HCT116 (cell line): Measurements from ENCODE around the gene P2RX3. TPM values are rescaled to one million over a fixed set of nuclear protein-coding genes. Genes with fewer than 3 reads are reported as not detected.

ENCODE experiments used
- ATAC-seq: fragments of 200-7000 bp; cut with Tn5 transposase; 2 replicates; pipeline ENCODE4 v1.9.1; 2020; ENCODE audit warnings: mild to moderate bottlenecking, moderate library complexity
- BruUV-seq: library from RNA; stranded (reverse); fragments of 400-500 nt; replicated peaks from 2 replicates; lab custom pipeline; 2021; lab: Mats Ljungman, UMichigan
- CTCF ChIA-PET: fragments of 300-600 bp; sonication (Branson Sonifier 250); formaldehyde crosslinking; loops from one replicate; lab custom pipeline; 2021; ENCODE audit warnings: antibody characterized with exemption; lab: Charles Lee
- POLR2A ChIA-PET: fragments of 300-600, 350-600 bp; sonication (Branson Sonifier 250); formaldehyde crosslinking; loops from one replicate; lab custom pipeline; 2021; ENCODE audit warnings: antibody characterized with exemption; lab: Charles Lee
- RAD21 ChIA-PET, 2 experiments: fragments of 300-600 bp; sonication (Branson Sonifier 250); formaldehyde crosslinking; loops; one replicate each; lab custom pipeline; 2023; ENCODE audit warnings: low total read pairs in 2 of 2; ENCODE audit not compliant: uncharacterized antibody in 2 of 2, unreplicated experiment in 2 of 2, low non-redundant PET in 1 of 2; lab: Charles Lee
- DNase-seq: peaks from one replicate; pipeline ENCODE4 v3.0.0-alpha.2; 2010; ENCODE audit warnings: low read depth, low spot score
- H2AFZ ChIP-seq: fragments of 200-600 bp; shearing (Covaris generic), sonication (generic); 2 replicates; pipeline ENCODE4 v1.6.1; 2017; ENCODE audit warnings: low read depth, mixed run types, mixed read lengths, antibody characterized with exemption, low read length; ENCODE audit not compliant: poor library complexity, severe bottlenecking
- H3K27ac ChIP-seq: 2 replicates; pipeline ENCODE4 v1.5.1; 2012; ENCODE audit warnings: low read depth, low read length
- H3K27me3 ChIP-seq: fragments of 200-600 bp; sonication (generic); 2 replicates; pipeline ENCODE4 v1.6.1; 2016; ENCODE audit warnings: mixed run types, low read length, mixed read lengths; ENCODE audit not compliant: insufficient read depth
- H3K36me3 ChIP-seq, 2 experiments: fragments of 200-500 bp in 1 of 2; fragments of 200-600 bp in 1 of 2; sonication (Bioruptor generic) in 1 of 2; sonication (generic) in 1 of 2; 2 replicates each; pipeline versions ENCODE4 v1.5.1 to v1.6.1; 2014 to 2016; ENCODE audit warnings: low read length in 2 of 2, inconsistent platforms in 1 of 2, mixed read lengths in 1 of 2, mixed run types in 1 of 2; ENCODE audit not compliant: insufficient read depth in 2 of 2, control insufficient read depth in 1 of 2
- H3K4me1 ChIP-seq, 2 experiments: fragments of 200-600 bp in 1 of 2; sonication (generic) in 1 of 2; 2 replicates each; pipeline versions ENCODE4 v1.5.1 to v1.6.1; 2012 to 2017; ENCODE audit warnings: low read length in 2 of 2, inconsistent platforms in 1 of 2, mild to moderate bottlenecking in 1 of 2, mixed read lengths in 1 of 2, mixed run types in 1 of 2, moderate library complexity in 1 of 2; ENCODE audit not compliant: insufficient read depth in 2 of 2, control insufficient read depth in 1 of 2
- H3K4me2 ChIP-seq: fragments of 200-600 bp; sonication (generic); 2 replicates; pipeline ENCODE4 v1.6.1; 2017; ENCODE audit warnings: mixed run types, low read length, mixed read lengths
- H3K4me3 ChIP-seq, 2 experiments: fragments of 200-600 bp in 1 of 2; sonication (generic) in 1 of 2; replicated peaks in 1 of 2; 2 replicates each; pipeline ENCODE4 v1.5.1; 2011 to 2016; ENCODE audit warnings: low read length in 2 of 2, control low read depth in 1 of 2, low read depth in 1 of 2, mild to moderate bottlenecking in 1 of 2, mixed read lengths in 1 of 2, mixed run types in 1 of 2
- H3K79me2 ChIP-seq: fragments of 200-600 bp; sonication (generic); 2 replicates; pipeline ENCODE4 v1.6.1; 2017; ENCODE audit warnings: mild to moderate bottlenecking, mixed run types, low read length, moderate library complexity, mixed read lengths; ENCODE audit not compliant: insufficient read depth
- H3K9ac ChIP-seq: fragments of 200-600 bp; sonication (generic); 2 replicates; pipeline ENCODE4 v1.6.1; 2016; ENCODE audit warnings: low read length, mixed read lengths
- H3K9me2 ChIP-seq: fragments of 200-600 bp; sonication (generic), shearing (Covaris generic); 2 replicates; pipeline ENCODE4 v1.6.1; 2017; ENCODE audit warnings: mixed run types, mild to moderate bottlenecking, moderate library complexity; ENCODE audit not compliant: insufficient read depth
- H3K9me3 ChIP-seq, 2 experiments: fragments of 200-500 bp in 1 of 2; fragments of 200-600 bp in 1 of 2; sonication (Bioruptor generic) in 1 of 2; sonication (generic) in 1 of 2; 2 replicates each; pipeline ENCODE4 v1.6.1; 2014 to 2017; ENCODE audit warnings: low read length in 2 of 2, mixed read lengths in 2 of 2, inconsistent platforms in 1 of 2, low read depth in 1 of 2, mild to moderate bottlenecking in 1 of 2, mixed run types in 1 of 2, moderate library complexity in 1 of 2; ENCODE audit not compliant: control insufficient read depth in 1 of 2, insufficient read depth in 1 of 2
- H4K20me1 ChIP-seq: fragments of 200-600 bp; sonication (generic), shearing (Covaris generic); 2 replicates; pipeline ENCODE4 v1.6.1; 2017; ENCODE audit warnings: mixed run types, mild to moderate bottlenecking, moderate library complexity; ENCODE audit not compliant: insufficient read depth
- CTCF ChIP-seq, 3 experiments: fragments of 200-600 bp in 1 of 3; sonication (generic) in 1 of 3; IDR thresholded peaks in 2 of 3; conservative IDR thresholded peaks in 1 of 3; 2 replicates each; pipeline ENCODE4 v1.5.1; 2012 to 2017; ENCODE audit warnings: low read depth in 2 of 3, low read length in 2 of 3, antibody characterized with exemption in 1 of 3, borderline replicate concordance in 1 of 3, control low read depth in 1 of 3, mild to moderate bottlenecking in 1 of 3, mixed read lengths in 1 of 3, mixed run types in 1 of 3, moderate library complexity in 1 of 3; ENCODE audit not compliant: insufficient read depth in 1 of 3
- EZH2 ChIP-seq: fragments of 200-600 bp; sonication (generic); IDR thresholded peaks from 2 replicates; pipeline ENCODE4 v1.6.1; 2017; ENCODE audit warnings: antibody characterized with exemption, mixed run types
- RAD21 ChIP-seq: IDR thresholded peaks from 2 replicates; pipeline ENCODE4 v1.6.1; 2012; ENCODE audit warnings: low read depth, mild to moderate bottlenecking
- TCF7L2 ChIP-seq: IDR thresholded peaks from 2 replicates; pipeline ENCODE4 v1.7.0; 2011; ENCODE audit warnings: borderline replicate concordance, inconsistent platforms; ENCODE audit not compliant: insufficient read depth, insufficient read length; ENCODE audit errors: extremely low read depth
- intact Hi-C: fragments of 100-400 bp; cut with micrococcal nuclease; formaldehyde crosslinking; loops from 2 replicates; pipeline ENCODE4 v1.10.0; 2022
- total RNA-seq: library from RNA; stranded (reverse); gene quantifications from one replicate; pipeline ENCODE4 v1.2.1, GENCODE V29; 2021; ENCODE audit not compliant: unreplicated experiment

The P2RX3 gene
- total RNA-seq, 1 experiment from 2014 or later: not detected

DNA sequence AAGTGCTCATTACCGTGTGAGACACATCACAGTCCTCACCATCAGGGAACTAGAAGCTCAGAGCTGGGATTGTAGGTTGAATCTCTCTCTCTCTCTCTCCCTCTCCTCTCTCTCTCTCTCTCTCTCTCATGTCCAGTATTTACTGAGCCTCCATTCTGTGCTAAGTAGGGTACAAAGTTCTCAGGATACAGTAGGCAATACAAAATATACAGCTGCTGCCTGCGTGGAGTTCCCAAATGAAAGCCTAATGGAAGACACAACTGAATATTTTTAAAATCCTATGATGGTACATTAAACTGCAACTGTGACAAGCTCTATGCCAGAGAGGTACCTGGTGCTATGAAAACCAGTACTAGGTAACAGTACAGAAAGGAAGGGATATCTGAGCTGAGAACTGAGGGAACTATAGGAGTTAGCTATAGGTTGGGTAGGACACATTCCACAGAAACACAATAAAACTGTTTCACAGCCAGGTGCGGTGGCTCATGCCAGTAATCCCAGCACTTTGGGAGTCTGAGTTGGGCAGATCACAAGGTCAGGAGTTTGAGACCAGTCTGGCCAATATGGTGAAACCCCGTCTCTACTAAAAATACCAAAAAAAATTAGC is 61.9 kb downstream of the P2RX3 start:
- Histone ChIP-seq H3K27ac (no peak overlapping the region), H3K36me3 (no peaks in the 10 kb centered on the region), H3K9me2 (no peaks in the 10 kb centered on the region), H3K27me3 (peaks cover 9% of the 10 kb centered on the region; the same call in 1 of the 2 replicates), H3K4me1 (peaks cover 7 to 16% of the 10 kb centered on the region in 2 experiments), H3K9me3 (no peaks in the 10 kb centered on the region), H3K4me3 (no peak overlapping the region), H2AFZ (no peak overlapping the region), H3K4me2 (no peak overlapping the region), H4K20me1 (no peaks in the 10 kb centered on the region), H3K79me2 (no peaks in the 10 kb centered on the region), H3K9ac (no peak overlapping the region)
- DNase-seq (no peak), ATAC-seq (no peak)
- ChIA-PET POLR2A (no interaction called here), CTCF (no interaction called here), RAD21 (no interaction called here)
- BruUV-seq: no TSS peak
- intact Hi-C loops: no loop called here
- TF ChIP-seq CTCF (IDR thresholded peaks at IDR 0.05 in 2 of 3, conservative IDR thresholded peaks at IDR 0.05 in 1 of 3; ENCODE audit: borderline replicate concordance in 1 of 3, insufficient read depth in 1 of 3, low read depth in 2 of 3, low read length in 2 of 3) (no peak), TCF7L2 (no peak), EZH2 (no peak), RAD21 (no peak)
